Measurements from ENCODE around the gene HOXD12.

The HOXD12 gene

GRCh38 chr2:176122683-176123410, 23.3 kb downstream of the HOXD12 start, which contains the start of gene HOXD9:
HOXD9 (plus strand) TSS chr2:176122719; CDS start chr2:176122769, 50 bp downstream.
- no peak for DNase-seq

- DNase-seq, result no peak
These were observed 24.0 kb downstream of the HOXD12 start for GRCh38 chr2:176123411-176124109.

- no peak for DNase-seq
These were observed 24.7 kb downstream of the HOXD12 start for GRCh38 chr2:176124110-176124946.

- no peak for DNase-seq
These were observed 25.6 kb downstream of the HOXD12 start for GRCh38 chr2:176124947-176125771.

- DNase-seq, result no peak
These were observed 26.1 kb downstream of the HOXD12 start for GRCh38 chr2:176125772-176126054.

- DNase-seq, result peak; percentile 65
These were observed 27.6 kb downstream of the HOXD12 start for GRCh38 chr2:176126929-176127773.

- DNase-seq, result no peak
These were observed 28.1 kb downstream of the HOXD12 start for GRCh38 chr2:176127774-176128072.

GRCh38 chr2:176128172-176128981, 28.8 kb downstream of the HOXD12 start:
- no peak for DNase-seq

- DNase-seq, result no peak
These were observed 29.6 kb downstream of the HOXD12 start, which contains the start of gene HOXD8 for GRCh38 chr2:176128982-176129796. HOXD8 (plus strand) TSS chr2:176129705; CDS start chr2:176130367, 662 bp downstream.

GRCh38 chr2:176129813-176130146, 30.2 kb downstream of the HOXD12 start:
- no peak for DNase-seq

GRCh38 chr2:176130147-176130956, 30.8 kb downstream of the HOXD12 start:
- DNase-seq, result no peak

GRCh38 chr2:176130957-176131847, 31.6 kb downstream of the HOXD12 start:
- no peak for DNase-seq

- DNase-seq, result no peak
These were observed 32.2 kb downstream of the HOXD12 start for GRCh38 chr2:176131848-176132158.

GRCh38 chr2:176132205-176133171, 32.9 kb downstream of the HOXD12 start:
- DNase-seq, result no peak

- no peak for DNase-seq
These were observed 33.8 kb downstream of the HOXD12 start for GRCh38 chr2:176133389-176133788.

- DNase-seq, result no peak
These were observed 34.4 kb downstream of the HOXD12 start for GRCh38 chr2:176134035-176134434.

- DNase-seq, result no peak
These were observed 35.4 kb downstream of the HOXD12 start for GRCh38 chr2:176135035-176135440.

Measured in CD4-positive, alpha-beta T cell treated with Interleukin-21 for 1 hour (primary cell).